NB4 (cell line): ENCODE data around the gene RBM20.

Source experiments
- DNase-seq: peaks from one replicate; pipeline ENCODE4 v3.0.0; 2010; ENCODE audit warnings: low read depth
- H3K4me3 ChIP-seq: one replicate; pipeline ENCODE4 v1.5.1; 2011; ENCODE audit warnings: mild to moderate bottlenecking, low read depth, low read length, moderate library complexity
- MYC ChIP-seq: IDR thresholded peaks from 2 replicates; pipeline ENCODE4 v1.6.1; 2011; ENCODE audit warnings: low read depth, low read length
- POLR2A ChIP-seq: IDR thresholded peaks from 2 replicates; pipeline ENCODE4 v1.6.1; 2011; ENCODE audit warnings: mild to moderate bottlenecking; ENCODE audit not compliant: insufficient read length; ENCODE audit errors: extremely low read depth
- TF ChIP-seq, protein P1 (sequence below): IDR thresholded peaks from one replicate; pipeline ENCODE4 v1.5.1; 2012; ENCODE audit warnings: low read depth, low read length
- TF ChIP-seq, protein P2 (sequence below): IDR thresholded peaks from 2 replicates; pipeline ENCODE4 v1.6.1; 2011; ENCODE audit warnings: low read depth, low read length

RBM20 gene

DNA sequence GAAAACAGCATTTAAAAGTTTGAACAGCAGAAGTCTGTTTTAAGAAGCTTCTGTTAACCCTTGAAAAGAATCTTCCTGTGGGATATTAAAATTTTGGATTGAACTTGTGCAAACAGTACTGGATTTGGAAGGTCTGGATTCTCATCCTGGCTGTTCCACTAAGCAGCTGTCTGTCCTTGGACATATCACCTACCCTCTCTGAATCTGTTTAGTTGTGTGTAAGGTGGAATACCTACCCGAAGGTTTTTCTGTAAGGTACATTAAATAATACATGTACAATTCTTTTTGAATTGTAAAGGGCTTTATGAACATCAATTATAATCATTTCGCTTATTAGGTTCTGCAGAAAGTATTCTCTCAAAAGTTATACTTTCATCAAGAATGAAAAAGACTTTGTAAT, 229.8 kb downstream of the RBM20 start:
- DNase-seq: no peak
- peak overlapping the region; percentile 95 for H3K4me3 ChIP-seq
- TF ChIP-seq MYC: no peak
- TF ChIP-seq, protein P1, sequence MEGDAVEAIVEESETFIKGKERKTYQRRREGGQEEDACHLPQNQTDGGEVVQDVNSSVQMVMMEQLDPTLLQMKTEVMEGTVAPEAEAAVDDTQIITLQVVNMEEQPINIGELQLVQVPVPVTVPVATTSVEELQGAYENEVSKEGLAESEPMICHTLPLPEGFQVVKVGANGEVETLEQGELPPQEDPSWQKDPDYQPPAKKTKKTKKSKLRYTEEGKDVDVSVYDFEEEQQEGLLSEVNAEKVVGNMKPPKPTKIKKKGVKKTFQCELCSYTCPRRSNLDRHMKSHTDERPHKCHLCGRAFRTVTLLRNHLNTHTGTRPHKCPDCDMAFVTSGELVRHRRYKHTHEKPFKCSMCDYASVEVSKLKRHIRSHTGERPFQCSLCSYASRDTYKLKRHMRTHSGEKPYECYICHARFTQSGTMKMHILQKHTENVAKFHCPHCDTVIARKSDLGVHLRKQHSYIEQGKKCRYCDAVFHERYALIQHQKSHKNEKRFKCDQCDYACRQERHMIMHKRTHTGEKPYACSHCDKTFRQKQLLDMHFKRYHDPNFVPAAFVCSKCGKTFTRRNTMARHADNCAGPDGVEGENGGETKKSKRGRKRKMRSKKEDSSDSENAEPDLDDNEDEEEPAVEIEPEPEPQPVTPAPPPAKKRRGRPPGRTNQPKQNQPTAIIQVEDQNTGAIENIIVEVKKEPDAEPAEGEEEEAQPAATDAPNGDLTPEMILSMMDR: no peak
- TF ChIP-seq POLR2A: no peak
- TF ChIP-seq, protein P2, sequence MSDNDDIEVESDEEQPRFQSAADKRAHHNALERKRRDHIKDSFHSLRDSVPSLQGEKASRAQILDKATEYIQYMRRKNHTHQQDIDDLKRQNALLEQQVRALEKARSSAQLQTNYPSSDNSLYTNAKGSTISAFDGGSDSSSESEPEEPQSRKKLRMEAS: no peak

DNA sequence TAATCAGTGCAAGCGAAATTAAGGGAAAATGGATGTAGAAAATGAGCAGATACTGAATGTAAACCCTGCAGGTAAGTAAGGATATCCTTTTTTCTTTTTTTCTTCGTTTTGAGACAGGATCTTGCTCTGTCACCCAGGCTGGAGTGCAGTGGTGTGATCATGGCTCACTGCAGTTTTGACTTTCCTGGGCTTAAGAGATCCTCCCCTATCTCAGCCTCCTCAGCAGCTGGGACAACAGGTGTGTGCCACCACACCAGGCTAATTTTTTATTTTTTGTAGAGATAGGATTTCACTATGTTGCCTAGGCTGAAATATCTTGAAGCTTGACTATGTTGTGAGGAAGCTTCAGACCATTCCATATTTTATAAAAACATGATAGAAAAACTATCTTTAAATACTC, 231.9 kb downstream of the RBM20 start:
- DNase-seq: no peak
- TF ChIP-seq, protein P1: no peak
- no peak overlapping the region for H3K4me3 ChIP-seq

DNA sequence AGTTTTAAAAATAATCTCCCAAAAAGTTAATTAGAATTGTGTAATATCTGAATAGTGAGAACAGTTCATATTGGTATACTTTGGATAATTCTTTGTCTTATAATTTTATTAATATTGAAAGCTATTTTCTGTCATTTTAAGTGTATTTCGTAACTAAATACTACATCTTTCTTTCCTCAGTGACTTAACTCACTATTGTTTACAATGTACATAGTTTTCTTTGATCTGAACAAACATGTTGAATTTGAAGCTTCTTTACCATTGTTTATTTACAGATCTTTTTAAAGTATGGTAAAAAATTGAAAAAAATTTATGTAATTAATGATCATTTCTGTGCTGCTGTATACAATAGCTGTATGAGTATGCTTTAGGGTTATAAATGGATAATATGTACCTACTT, 232.7 kb downstream of the RBM20 start:
- H3K4me3 ChIP-seq: no peak overlapping the region
- TF ChIP-seq POLR2A (no peak), MYC (no peak)
- TF ChIP-seq, protein P2: no peak
- TF ChIP-seq, protein P1: no peak
- DNase-seq: no peak

DNA sequence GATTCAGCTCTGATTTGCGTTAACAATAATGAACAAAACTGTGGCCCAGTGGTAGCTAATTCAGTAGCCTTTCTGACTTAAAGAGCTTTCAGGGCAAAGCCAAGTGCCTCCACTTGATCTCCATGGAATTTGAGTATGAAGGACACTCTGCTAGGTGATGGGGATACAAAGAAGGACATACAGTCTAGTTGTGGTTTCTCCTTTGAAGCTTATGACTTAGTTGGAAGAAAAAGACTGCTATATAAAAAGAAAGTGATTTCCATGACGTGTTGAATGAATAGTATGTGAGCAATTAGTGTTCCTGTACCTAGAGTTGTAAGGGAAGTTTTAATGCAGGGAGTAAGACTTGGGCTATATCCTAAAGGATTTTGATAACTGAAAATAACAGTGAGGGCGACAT, 235.9 kb downstream of the RBM20 start:
- DNase-seq: no peak
- H3K4me3 ChIP-seq: no peak overlapping the region
- TF ChIP-seq, protein P1: no peak
- TF ChIP-seq POLR2A (no peak), MYC (no peak)
- TF ChIP-seq, protein P2: no peak

DNA sequence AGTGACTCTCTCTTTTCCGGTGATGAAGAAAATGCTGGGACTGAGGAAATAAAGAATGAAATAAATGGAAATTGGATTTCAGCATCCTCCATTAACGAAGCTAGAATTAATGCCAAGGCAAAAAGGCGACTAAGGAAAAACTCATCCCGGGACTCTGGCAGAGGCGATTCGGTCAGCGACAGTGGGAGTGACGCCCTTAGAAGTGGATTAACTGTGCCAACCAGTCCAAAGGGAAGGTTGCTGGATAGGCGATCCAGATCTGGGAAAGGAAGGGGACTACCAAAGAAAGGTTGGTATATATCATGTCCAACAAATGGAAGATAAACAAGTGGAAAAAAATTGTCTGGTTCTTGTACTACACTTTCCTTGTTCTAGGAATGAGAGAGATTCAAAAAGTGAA, 237.1 kb downstream of the RBM20 start:
- no peak for DNase-seq
- no peak overlapping the region for H3K4me3 ChIP-seq
- TF ChIP-seq, protein P2: no peak
- TF ChIP-seq POLR2A: no peak
- no peak for TF ChIP-seq MYC
- TF ChIP-seq, protein P1: no peak

DNA sequence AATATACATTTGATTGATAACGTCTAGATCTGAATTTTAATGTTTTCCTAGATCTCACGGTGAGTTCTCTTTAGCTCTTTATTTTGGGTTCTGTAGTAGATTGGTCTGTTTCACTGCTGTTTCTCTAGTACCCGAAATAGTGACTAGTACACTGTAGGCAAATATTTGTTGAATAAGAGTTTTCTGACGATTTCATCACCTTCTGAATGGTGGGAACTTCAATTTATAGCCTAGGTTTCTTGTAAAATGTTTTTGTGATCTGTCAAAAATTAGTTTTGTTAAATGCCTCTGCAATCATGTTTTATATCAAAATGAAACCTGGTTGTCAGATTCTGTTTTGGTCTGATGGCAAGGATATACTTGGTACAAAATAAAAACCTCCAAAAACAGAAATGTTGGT, 237.8 kb downstream of the RBM20 start:
- no peak overlapping the region for H3K4me3 ChIP-seq
- TF ChIP-seq, protein P1: no peak
- TF ChIP-seq POLR2A (no peak), MYC (no peak)
- TF ChIP-seq, protein P2: no peak
- no peak for DNase-seq
